ENCODE measurements around the gene CEP68. TPM values are rescaled to one million over a fixed set of nuclear protein-coding genes. Genes with fewer than 3 reads are reported as not detected.

CEP68 gene
- total RNA-seq, 1 experiment from 2014 or later = 7.2 TPM

- DNase-seq (ENCODE audit: unreplicated experiment) = peak; percentile 66
- H3K27me3 Mint-ChIP-seq (ENCODE audit: insufficient read depth, unreplicated experiment) = no peaks in the 10 kb centered on the region
- no peaks in the 10 kb centered on the region for H3K36me3 Mint-ChIP-seq (ENCODE audit: insufficient read depth, unreplicated experiment)
- ChIA-PET POLR2A (interaction anchor here (0.7 to 5.2 kb wide), 10 partner anchors 8 to 516 kb away, joined by 3 to 72 read pairs (median 6); partner anchors contain the start of genes ACTR2 and RAB1A), CTCF (interaction anchor here (0.6 to 1.5 kb wide), 7 partner anchors 8 to 516 kb away, joined by 3 to 9 read pairs (median 3); no protein-coding TSS in a partner anchor)
- no peak for TF ChIP-seq CTCF (IDR thresholded peaks at IDR 0.05; ENCODE audit: unreplicated experiment)
- intact Hi-C loops (cut with micrococcal nuclease) = loop anchor here (2.0 to 5.0 kb wide), 2 partner anchors 110 to 129 kb away; no protein-coding TSS in a partner anchor
- peak overlapping the region; percentile 90 for H3K4me3 Mint-ChIP-seq (ENCODE audit: unreplicated experiment)
- H3K27ac Mint-ChIP-seq (ENCODE audit: low read depth, unreplicated experiment) = peak overlapping the region; percentile 41
- BruUV-seq (replicated peaks) = TSS peak; percentile 42
- H3K9me3 Mint-ChIP-seq (ENCODE audit: unreplicated experiment) = no peaks in the 10 kb centered on the region
- peaks cover 15% of the 10 kb centered on the region for H3K4me1 Mint-ChIP-seq (ENCODE audit: insufficient read depth, unreplicated experiment)
These were observed 1.3 kb downstream of the CEP68 start for GRCh38 chr2:65057391-65058052.

DNA sequence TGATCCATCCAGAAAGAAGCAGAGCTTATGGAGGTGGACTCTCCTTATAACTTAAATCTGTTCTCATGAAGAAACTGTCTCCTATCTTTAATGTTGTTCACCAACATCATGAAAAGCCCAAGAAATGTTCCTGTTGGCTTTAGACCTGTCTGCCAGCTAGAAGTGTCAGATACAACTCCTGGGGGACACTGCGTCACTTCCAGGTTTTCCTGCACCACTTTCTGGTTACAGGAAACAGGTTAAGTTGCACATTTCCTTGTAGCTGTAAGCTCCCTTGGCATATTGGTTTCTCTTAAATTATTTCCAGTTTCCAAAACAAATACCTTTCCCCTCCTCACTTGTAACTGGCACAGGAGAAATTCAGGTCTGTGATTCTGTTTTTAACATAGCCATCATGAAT lies 2.9 kb downstream of the CEP68 start:
- Mint-ChIP-seq H3K27me3 (ENCODE audit: insufficient read depth, unreplicated experiment) (no peaks in the 10 kb centered on the region), H3K27ac (ENCODE audit: low read depth, unreplicated experiment) (no peak overlapping the region), H3K36me3 (ENCODE audit: insufficient read depth, unreplicated experiment) (peaks cover 1% of the 10 kb centered on the region), H3K4me3 (ENCODE audit: unreplicated experiment) (no peak overlapping the region), H3K9me3 (ENCODE audit: unreplicated experiment) (no peaks in the 10 kb centered on the region), H3K4me1 (ENCODE audit: insufficient read depth, unreplicated experiment) (peaks cover 15% of the 10 kb centered on the region)
- no TSS peak for BruUV-seq (replicated peaks)
- CTCF ChIA-PET = interaction anchor here (0.6 to 1.4 kb wide), 5 partner anchors 9 to 607 kb away, joined by 3 to 6 read pairs (median 3); no protein-coding TSS in a partner anchor
- POLR2A ChIA-PET = interaction anchor here (0.6 to 5.2 kb wide), 6 partner anchors 12 to 168 kb away, joined by 3 to 72 read pairs (median 4); partner anchors contain the start of gene ACTR2
- no peak for DNase-seq (ENCODE audit: unreplicated experiment)
- intact Hi-C loops (cut with micrococcal nuclease) = loop anchor here (5.0 kb wide), 1 partner anchor 108 kb away; no protein-coding TSS in a partner anchor
- TF ChIP-seq CTCF (IDR thresholded peaks at IDR 0.05; ENCODE audit: unreplicated experiment) = no peak

GRCh38 chr2:65061146-65061909 lies 5.1 kb downstream of the CEP68 start:
- no TSS peak for BruUV-seq (replicated peaks)
- H3K9me3 Mint-ChIP-seq (ENCODE audit: unreplicated experiment) = no peaks in the 10 kb centered on the region
- ChIA-PET CTCF (interaction anchor here (1.7 to 6.7 kb wide), 2 partner anchors 10 to 125 kb away, joined by 5 to 47 read pairs; no protein-coding TSS in a partner anchor), POLR2A (no interaction called here)
- no peak for TF ChIP-seq CTCF (IDR thresholded peaks at IDR 0.05; ENCODE audit: unreplicated experiment)
- peaks cover 4% of the 10 kb centered on the region for H3K36me3 Mint-ChIP-seq (ENCODE audit: insufficient read depth, unreplicated experiment)
- no peak overlapping the region for H3K4me3 Mint-ChIP-seq (ENCODE audit: unreplicated experiment)
- H3K4me1 Mint-ChIP-seq (ENCODE audit: insufficient read depth, unreplicated experiment) = peaks cover 22% of the 10 kb centered on the region
- H3K27ac Mint-ChIP-seq (ENCODE audit: low read depth, unreplicated experiment) = no peak overlapping the region
- no peaks in the 10 kb centered on the region for H3K27me3 Mint-ChIP-seq (ENCODE audit: insufficient read depth, unreplicated experiment)
- DNase-seq (ENCODE audit: unreplicated experiment) = no peak
- intact Hi-C loops (cut with micrococcal nuclease) = loop anchor here (10.0 kb wide), 1 partner anchor 63 kb away; no protein-coding TSS in a partner anchor

DNA sequence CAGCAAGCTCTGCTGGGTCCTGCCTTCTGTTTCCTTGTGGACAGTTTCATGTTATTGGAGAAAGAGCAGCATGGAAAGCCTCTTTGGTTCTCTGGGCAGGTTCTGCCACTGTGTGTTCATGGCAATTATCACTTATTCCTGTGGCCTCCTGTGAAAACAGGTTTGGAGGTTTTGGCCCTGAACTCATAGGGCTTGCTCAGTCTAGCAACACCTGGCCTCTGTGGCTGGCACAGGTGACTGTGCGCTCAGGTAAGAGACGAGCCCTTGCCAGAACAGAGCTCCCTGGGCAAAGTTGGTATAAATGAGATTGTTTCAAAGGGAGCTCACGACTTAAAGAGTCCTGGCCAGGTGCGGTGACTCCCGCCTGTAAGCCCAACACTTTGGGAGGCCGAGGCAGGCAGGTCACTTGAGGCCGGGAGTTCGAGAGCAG lies 5.7 kb downstream of the CEP68 start:
- H3K4me1 Mint-ChIP-seq (ENCODE audit: insufficient read depth, unreplicated experiment) = peaks cover 20% of the 10 kb centered on the region
- H3K9me3 Mint-ChIP-seq (ENCODE audit: unreplicated experiment) = no peaks in the 10 kb centered on the region
- H3K36me3 Mint-ChIP-seq (ENCODE audit: insufficient read depth, unreplicated experiment) = peaks cover 4% of the 10 kb centered on the region
- BruUV-seq (replicated peaks) = no TSS peak
- H3K27ac Mint-ChIP-seq (ENCODE audit: low read depth, unreplicated experiment) = no peak overlapping the region
- DNase-seq (ENCODE audit: unreplicated experiment) = no peak
- POLR2A ChIA-PET = no interaction called here
- no peaks in the 10 kb centered on the region for H3K27me3 Mint-ChIP-seq (ENCODE audit: insufficient read depth, unreplicated experiment)
- no peak overlapping the region for H3K4me3 Mint-ChIP-seq (ENCODE audit: unreplicated experiment)
- TF ChIP-seq CTCF (IDR thresholded peaks at IDR 0.05; ENCODE audit: unreplicated experiment) = no peak
- CTCF ChIA-PET = interaction anchor here (0.6 to 6.7 kb wide), 3 partner anchors 10 to 124 kb away, joined by 3 to 47 read pairs (median 5); no protein-coding TSS in a partner anchor
- intact Hi-C loops (cut with micrococcal nuclease) = loop anchor here (10.0 kb wide), 1 partner anchor 63 kb away; no protein-coding TSS in a partner anchor

All from MCF 10A (cell line).